ENCODE data around the gene MFRP. TPM values are rescaled to one million over a fixed set of nuclear protein-coding genes. Genes with fewer than 3 reads are reported as not detected.

Gene MFRP
- total RNA-seq, 5 donors from 2014 or later (not counting 1 experiment from before 2014, with no cell fraction given), result not detected

DNA sequence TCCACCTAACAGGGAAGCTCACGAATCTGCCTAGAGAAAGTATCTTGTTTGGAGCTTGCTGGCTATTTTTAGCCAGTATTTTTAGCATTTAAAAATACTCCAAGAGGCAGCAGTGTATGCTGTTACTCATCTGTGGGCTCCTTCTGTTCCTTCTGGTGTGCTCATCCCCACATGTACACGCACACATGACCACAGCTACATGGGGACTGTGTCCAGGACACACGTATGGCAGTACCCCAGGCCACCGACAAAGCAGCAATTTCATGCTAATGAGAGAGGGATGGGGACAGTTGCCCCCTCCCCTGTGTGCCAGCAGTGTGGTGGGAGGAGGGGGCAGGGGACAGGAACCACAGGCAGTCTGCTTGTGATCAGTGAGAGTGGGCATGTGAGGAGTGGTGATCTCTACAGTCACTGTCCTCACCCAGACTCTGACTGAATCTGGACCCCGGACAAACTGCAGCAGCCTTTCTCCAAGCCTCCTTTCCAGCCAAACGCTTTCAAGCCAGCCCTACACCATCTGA, 18.6 kb upstream of the MFRP start:
- Mint-ChIP-seq H3K4me3 (peak overlapping the region in 1 of 3 donors; percentile 85), H3K4me1 (peaks cover 8 to 14% (median 9%) of the 10 kb centered on the region in 3 donors), H3K27me3 (peaks cover 41 to 63% of the 10 kb centered on the region in 2 donors), H3K36me3 (no peaks in the 10 kb centered on the region), H3K9me3 (no peaks in the 10 kb centered on the region), H3K27ac (peak overlapping the region in 1 of 2 donors; percentile 43)
- H3K27ac ChIP-seq (ENCODE audit: low read length), result no peak overlapping the region
- DNase-seq, result no peak
- H3K27me3 ChIP-seq (replicated peaks in 1 of 2; ENCODE audit: control insufficient read depth in 2 of 2, extremely low read depth in 1 of 2, insufficient read depth in 2 of 2, low read length in 1 of 2), result peaks cover 12 to 64% of the 10 kb centered on the region in 2 experiments
- no peaks in the 10 kb centered on the region for H3K36me3 ChIP-seq (ENCODE audit: control insufficient read depth in 2 of 2, extremely low read depth in 1 of 2, insufficient read depth in 1 of 2, low read length in 1 of 2)
- ATAC-seq (replicated peaks in 1 of 4), result no peak
- H3K9me3 ChIP-seq, result no peaks in the 10 kb centered on the region
- POLR2A ChIA-PET, result no interaction called here
- 81% methylated on average over 3 of the region's 6 CpGs for WGBS (ENCODE audit: insufficient coverage)
- CTCF ChIA-PET, result interaction anchor here (1.0 to 1.6 kb wide), 3 partner anchors 9 to 27 kb away, joined by 3 to 6 read pairs (median 5); no protein-coding TSS in a partner anchor
- no peak overlapping the region for H3K4me3 ChIP-seq (ENCODE audit: control insufficient read depth in 1 of 2, extremely low read depth in 1 of 2, low read length in 1 of 2)
- H3K4me1 ChIP-seq (ENCODE audit: control insufficient read depth in 1 of 2, extremely low read depth in 1 of 2, insufficient read depth in 2 of 2, low read length in 2 of 2), result peaks cover 0 to 14% of the 10 kb centered on the region in 2 experiments

DNA sequence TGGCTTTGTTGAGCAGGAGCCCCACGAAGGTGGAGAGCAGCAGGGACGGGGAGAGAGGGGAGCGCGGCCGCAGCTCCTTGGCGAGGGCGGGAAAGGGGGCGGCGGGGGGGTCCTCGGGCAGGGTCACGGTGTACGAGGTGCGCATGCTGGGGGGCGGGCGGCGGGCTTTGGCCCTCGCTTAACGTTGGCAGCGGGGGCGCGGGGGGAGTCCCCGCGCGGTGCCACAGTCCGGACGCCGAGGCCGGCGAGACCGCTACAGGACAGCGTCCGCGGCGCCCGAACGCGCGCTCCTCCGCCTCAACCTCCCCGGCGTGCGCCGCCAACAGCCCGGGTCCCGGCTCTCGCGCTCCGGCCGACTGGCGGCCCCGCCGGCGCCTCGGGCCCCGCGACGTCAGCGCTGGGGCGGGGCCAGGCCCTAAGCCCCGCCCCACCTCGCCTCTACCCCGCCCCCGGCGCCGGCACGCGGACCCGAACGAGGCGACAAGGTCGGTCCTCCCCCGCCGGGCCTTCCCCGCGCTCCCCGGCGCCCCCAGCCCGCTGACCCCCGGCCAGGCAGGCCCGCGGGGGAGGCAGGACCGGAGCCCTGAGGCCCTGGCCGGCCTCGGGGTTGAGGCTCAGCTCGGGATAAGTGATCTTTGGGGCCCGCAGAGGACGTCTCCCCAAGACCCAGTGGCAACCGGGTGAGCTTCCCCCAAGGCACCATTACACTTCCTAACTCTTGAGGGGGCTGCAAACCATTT, 17.5 kb upstream of the MFRP start:
- H3K4me3 Mint-ChIP-seq, result peak overlapping the region; percentile 73 to 85 (median 79)
- Histone ChIP-seq H3K4me3 (ENCODE audit: control insufficient read depth in 1 of 2, extremely low read depth in 1 of 2, low read length in 1 of 2) (peak overlapping the region; percentile 23 to 32), H3K36me3 (ENCODE audit: control insufficient read depth in 2 of 2, extremely low read depth in 1 of 2, insufficient read depth in 1 of 2, low read length in 1 of 2) (no peaks in the 10 kb centered on the region), H3K27ac (ENCODE audit: low read length) (no peak overlapping the region), H3K9me3 (no peaks in the 10 kb centered on the region), H3K27me3 (replicated peaks in 1 of 2; ENCODE audit: control insufficient read depth in 2 of 2, extremely low read depth in 1 of 2, insufficient read depth in 2 of 2, low read length in 1 of 2) (peaks cover 12 to 62% of the 10 kb centered on the region in 2 experiments), H3K4me1 (ENCODE audit: control insufficient read depth in 1 of 2, extremely low read depth in 1 of 2, insufficient read depth in 2 of 2, low read length in 2 of 2) (peaks cover 0 to 14% of the 10 kb centered on the region in 2 experiments)
- DNase-seq, result peak in 20 of 35 experiments; percentile 11 to 69 (median 33)
- 2% methylated on average over 76 of the region's 88 CpGs for WGBS (ENCODE audit: insufficient coverage)
- no peaks in the 10 kb centered on the region for H3K9me3 Mint-ChIP-seq
- no peak overlapping the region for H3K27ac Mint-ChIP-seq
- ChIA-PET CTCF (interaction anchor here (0.5 to 1.6 kb wide), 4 partner anchors 8 to 81 kb away, joined by 3 to 7 read pairs (median 6); no protein-coding TSS in a partner anchor), POLR2A (no interaction called here)
- H3K4me1 Mint-ChIP-seq, result peaks cover 8 to 14% (median 9%) of the 10 kb centered on the region in 3 donors
- no peaks in the 10 kb centered on the region for H3K36me3 Mint-ChIP-seq
- peaks cover 34 to 53% of the 10 kb centered on the region in 2 donors for H3K27me3 Mint-ChIP-seq
- ATAC-seq (replicated peaks in 1 of 4), result peak; percentile 86 to 91 (median 89)

DNA sequence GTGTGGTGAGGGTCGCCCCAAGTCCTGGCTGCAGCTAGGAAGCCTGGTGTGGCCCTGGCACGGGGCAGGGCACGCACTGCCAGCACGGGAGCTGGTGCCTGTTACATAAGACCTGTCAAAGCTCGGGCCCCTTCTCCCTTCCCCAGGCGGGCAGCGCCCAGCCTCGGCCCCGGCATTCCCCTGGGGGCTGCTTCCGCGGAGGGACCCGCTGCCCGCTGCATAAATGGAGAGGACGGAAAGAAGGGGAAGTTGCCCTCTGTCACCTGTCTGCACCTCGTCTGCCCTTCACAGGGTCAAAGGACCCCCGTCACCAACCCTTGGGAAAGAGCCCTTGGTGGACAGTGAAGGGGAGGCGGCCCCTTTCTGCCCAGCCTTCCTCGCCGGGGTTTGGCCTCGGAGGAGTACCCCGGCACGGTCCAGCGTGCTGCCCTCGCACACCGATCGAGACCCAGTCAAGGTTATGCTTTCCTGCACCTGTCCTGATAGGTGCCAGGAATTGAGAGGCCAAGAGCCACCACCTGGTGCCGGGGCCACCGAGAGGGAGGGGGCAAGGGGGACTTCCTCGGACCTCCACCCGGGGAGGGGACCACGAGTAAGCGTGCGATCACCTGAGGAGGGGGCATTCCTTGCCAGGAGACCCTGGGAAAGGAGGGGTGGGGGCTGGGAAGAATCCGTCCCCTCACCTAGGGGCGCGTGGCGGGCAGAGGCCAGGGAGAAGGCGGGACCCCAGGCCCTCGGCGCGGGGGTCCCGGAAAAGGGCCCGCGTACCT, 16.8 kb upstream of the MFRP start:
- Histone ChIP-seq H3K9me3 (no peaks in the 10 kb centered on the region), H3K27me3 (replicated peaks in 1 of 2; ENCODE audit: control insufficient read depth in 2 of 2, extremely low read depth in 1 of 2, insufficient read depth in 2 of 2, low read length in 1 of 2) (peaks cover 12 to 54% of the 10 kb centered on the region in 2 experiments), H3K4me3 (ENCODE audit: control insufficient read depth in 1 of 2, extremely low read depth in 1 of 2, low read length in 1 of 2) (peak overlapping the region in 1 of 2 donors; percentile 23), H3K4me1 (ENCODE audit: control insufficient read depth in 1 of 2, extremely low read depth in 1 of 2, insufficient read depth in 2 of 2, low read length in 2 of 2) (peaks cover 0 to 14% of the 10 kb centered on the region in 2 experiments), H3K27ac (ENCODE audit: low read length) (no peak overlapping the region), H3K36me3 (ENCODE audit: control insufficient read depth in 2 of 2, extremely low read depth in 1 of 2, insufficient read depth in 1 of 2, low read length in 1 of 2) (no peaks in the 10 kb centered on the region)
- ChIA-PET POLR2A (interaction anchor here in 1 of 2 donors (0.5 kb wide), 1 partner anchor 150 kb away, joined by 6 read pairs; no protein-coding TSS in a partner anchor), CTCF (interaction anchor here in 1 of 2 donors (0.5 kb wide), 1 partner anchor 507 kb away, joined by 3 read pairs; no protein-coding TSS in a partner anchor)
- Mint-ChIP-seq H3K4me3 (peak overlapping the region; percentile 31 to 67 (median 34)), H3K9me3 (no peaks in the 10 kb centered on the region), H3K27ac (no peak overlapping the region), H3K4me1 (peaks cover 8 to 14% (median 9%) of the 10 kb centered on the region in 3 donors), H3K36me3 (no peaks in the 10 kb centered on the region), H3K27me3 (peaks cover 31 to 52% of the 10 kb centered on the region in 2 donors)
- no peak for DNase-seq
- ATAC-seq (replicated peaks in 1 of 4), result no peak
- WGBS (ENCODE audit: insufficient coverage), result 29% methylated on average over 29 of the region's 44 CpGs

DNA sequence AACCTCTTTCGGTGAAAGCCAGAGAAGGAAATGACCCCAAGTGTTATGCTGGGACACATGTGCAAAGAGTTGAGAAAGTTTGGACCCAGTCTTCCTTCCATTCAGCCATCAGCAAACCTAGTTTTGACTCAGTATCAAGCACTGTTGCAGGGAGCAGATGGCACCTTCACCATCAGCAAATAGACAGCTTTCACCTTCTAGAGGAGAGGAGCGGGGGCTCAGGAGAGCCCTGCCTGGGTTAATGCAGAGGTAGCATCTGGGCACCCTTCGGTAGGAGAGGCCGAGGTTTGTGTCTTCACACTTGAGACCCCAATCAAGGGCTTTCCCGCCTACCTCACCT, 16.2 kb upstream of the MFRP start:
- H3K27me3 ChIP-seq (replicated peaks in 1 of 2; ENCODE audit: control insufficient read depth in 2 of 2, extremely low read depth in 1 of 2, insufficient read depth in 2 of 2, low read length in 1 of 2), result peaks cover 12 to 49% of the 10 kb centered on the region in 2 experiments
- ATAC-seq (replicated peaks in 1 of 4) (no peak), DNase-seq (no peak)
- H3K27ac ChIP-seq (ENCODE audit: low read length), result no peak overlapping the region
- ChIA-PET POLR2A (interaction anchor here in 1 of 2 donors (0.5 kb wide), 1 partner anchor 150 kb away, joined by 6 read pairs; no protein-coding TSS in a partner anchor), CTCF (interaction anchor here in 1 of 2 donors (0.5 to 2.1 kb wide), 2 partner anchors 14 to 507 kb away, joined by 3 to 5 read pairs; no protein-coding TSS in a partner anchor)
- H3K4me3 ChIP-seq (ENCODE audit: control insufficient read depth in 1 of 2, extremely low read depth in 1 of 2, low read length in 1 of 2), result no peak overlapping the region
- WGBS (ENCODE audit: insufficient coverage), result 92% methylated on average over 5 of the region's 5 CpGs
- no peaks in the 10 kb centered on the region for H3K9me3 Mint-ChIP-seq
- H3K4me3 Mint-ChIP-seq, result peak overlapping the region in 1 of 3 donors; percentile 67
- peaks cover 8 to 14% (median 9%) of the 10 kb centered on the region in 3 donors for H3K4me1 Mint-ChIP-seq
- H3K36me3 Mint-ChIP-seq, result no peaks in the 10 kb centered on the region
- H3K4me1 ChIP-seq (ENCODE audit: control insufficient read depth in 1 of 2, extremely low read depth in 1 of 2, insufficient read depth in 2 of 2, low read length in 2 of 2), result peaks cover 0 to 14% of the 10 kb centered on the region in 2 experiments
- no peaks in the 10 kb centered on the region for H3K36me3 ChIP-seq (ENCODE audit: control insufficient read depth in 2 of 2, extremely low read depth in 1 of 2, insufficient read depth in 1 of 2, low read length in 1 of 2)
- H3K27me3 Mint-ChIP-seq, result peaks cover 30 to 46% of the 10 kb centered on the region in 2 donors
- H3K27ac Mint-ChIP-seq, result no peak overlapping the region
- H3K9me3 ChIP-seq, result no peaks in the 10 kb centered on the region

DNA sequence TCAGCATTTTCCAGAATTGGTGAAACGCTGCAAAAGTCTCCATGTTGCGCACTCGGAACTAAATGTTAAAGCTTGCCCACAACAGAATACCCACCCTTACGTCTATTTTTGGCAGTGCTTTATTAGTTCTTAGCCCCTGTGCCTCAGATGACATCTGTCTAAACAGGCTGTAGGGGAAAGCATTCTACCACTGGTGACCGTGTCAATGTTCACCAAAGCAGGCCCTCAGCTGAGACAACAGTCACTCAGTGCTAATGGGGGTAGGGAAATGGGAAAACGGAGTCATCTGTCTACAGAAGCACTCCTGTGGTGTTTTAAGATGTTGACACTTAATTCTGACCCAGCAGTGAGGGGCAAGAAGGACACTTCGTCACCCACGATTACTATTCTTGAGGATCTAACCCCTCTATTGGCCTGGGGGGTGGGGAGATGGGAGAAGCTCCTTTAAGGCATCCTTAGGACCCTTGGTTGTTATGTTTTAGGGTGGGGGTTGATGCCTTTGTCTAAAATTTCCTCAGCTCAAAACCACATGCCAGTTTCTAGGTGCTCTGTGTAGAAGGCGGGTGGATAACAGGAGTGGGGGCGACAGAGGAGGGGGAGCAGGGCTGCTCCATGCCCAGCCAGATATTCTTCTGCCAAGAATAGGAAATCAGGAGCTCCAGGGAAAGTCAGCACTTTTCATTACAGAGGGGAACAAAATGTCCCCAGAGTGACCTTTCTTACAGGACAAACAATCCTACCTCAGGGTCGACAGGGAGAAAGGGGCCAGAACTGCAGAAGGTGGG, 15.6 kb upstream of the MFRP start:
- WGBS (ENCODE audit: insufficient coverage), result 70% methylated on average over 2 of the region's 11 CpGs
- CTCF ChIA-PET, result interaction anchor here in 1 of 2 donors (0.5 to 2.1 kb wide), 4 partner anchors 14 to 506 kb away, joined by 3 to 5 read pairs (median 4); no protein-coding TSS in a partner anchor
- Mint-ChIP-seq H3K27ac (no peak overlapping the region), H3K36me3 (no peaks in the 10 kb centered on the region), H3K27me3 (peaks cover 25 to 40% of the 10 kb centered on the region in 2 donors), H3K9me3 (no peaks in the 10 kb centered on the region), H3K4me1 (peaks cover 8 to 16% (median 9%) of the 10 kb centered on the region in 3 donors), H3K4me3 (peak overlapping the region; percentile 1 to 67 (median 39))
- ATAC-seq (replicated peaks in 1 of 4), result no peak
- Histone ChIP-seq H3K4me1 (ENCODE audit: control insufficient read depth in 1 of 2, extremely low read depth in 1 of 2, insufficient read depth in 2 of 2, low read length in 2 of 2) (peaks cover 0 to 14% of the 10 kb centered on the region in 2 experiments), H3K27me3 (replicated peaks in 1 of 2; ENCODE audit: control insufficient read depth in 2 of 2, extremely low read depth in 1 of 2, insufficient read depth in 2 of 2, low read length in 1 of 2) (peaks cover 12 to 46% of the 10 kb centered on the region in 2 experiments), H3K4me3 (ENCODE audit: control insufficient read depth in 1 of 2, extremely low read depth in 1 of 2, low read length in 1 of 2) (no peak overlapping the region), H3K9me3 (no peaks in the 10 kb centered on the region), H3K36me3 (ENCODE audit: control insufficient read depth in 2 of 2, extremely low read depth in 1 of 2, insufficient read depth in 1 of 2, low read length in 1 of 2) (no peaks in the 10 kb centered on the region), H3K27ac (ENCODE audit: low read length) (no peak overlapping the region)
- POLR2A ChIA-PET, result interaction anchor here in 1 of 2 donors (0.5 kb wide), 1 partner anchor 149 kb away, joined by 6 read pairs; no protein-coding TSS in a partner anchor
- DNase-seq, result no peak
